WTC11 (cell line): ENCODE data around the gene PCDHB6. TPM values are rescaled to one million over a fixed set of nuclear protein-coding genes. Genes with fewer than 3 reads are reported as not detected.
A peak's percentile ranks its signal among the peaks of the same experiment; 100 is the strongest.
"Not testable (repeated sequence)": the region's sequence is repeated elsewhere in the genome, so short reads cannot be mapped to it uniquely, and the experiment has no call there.

ENCODE experiments used
- ATAC-seq: fragments of 200-7000 bp; cut with Tn5 transposase; 2 replicates; pipeline ENCODE4 v1.10.0; 2021; ENCODE audit warnings: mild to moderate bottlenecking, moderate library complexity
- CTCF ChIA-PET: fragments of 300-600 bp; sonication (Branson Sonifier 250); formaldehyde crosslinking; loops from one replicate; lab custom pipeline; 2021; ENCODE audit warnings: antibody characterized with exemption; lab: Charles Lee
- POLR2A ChIA-PET: fragments of 350-600 bp; sonication (Branson Sonifier 250); formaldehyde crosslinking; loops from one replicate; lab custom pipeline; 2021; ENCODE audit warnings: antibody characterized with exemption; lab: Charles Lee
- DNase-seq: peaks from one replicate; pipeline ENCODE4 v3.0.0; 2021; ENCODE audit warnings: low spot score
- H3K27ac Mint-ChIP-seq: 2 replicates; pipeline ENCODE4 v1.8.0; 2021; ENCODE audit warnings: mixed read lengths
- H3K27me3 Mint-ChIP-seq: 2 replicates; pipeline ENCODE4 v1.8.0; 2021; ENCODE audit warnings: low read depth, mild to moderate bottlenecking, moderate library complexity, mixed read lengths
- H3K36me3 Mint-ChIP-seq: 2 replicates; pipeline ENCODE4 v1.8.0; 2021; ENCODE audit warnings: mixed read lengths
- H3K4me1 Mint-ChIP-seq: 2 replicates; pipeline ENCODE4 v1.8.0; 2022; ENCODE audit warnings: mixed read lengths
- H3K4me3 Mint-ChIP-seq: 2 replicates; pipeline ENCODE4 v1.8.0; 2021; ENCODE audit warnings: mild to moderate bottlenecking, moderate library complexity, mixed read lengths
- H3K9me3 Mint-ChIP-seq: 2 replicates; pipeline ENCODE4 v1.8.0; 2021; ENCODE audit warnings: mixed read lengths
- FOXJ3 ChIP-seq: sonication (generic); formaldehyde crosslinking; IDR thresholded peaks from 2 replicates; pipeline ENCODE4 v1.9.0; 2021; ENCODE audit warnings: missing genetic modification reagents, mild to moderate bottlenecking, borderline replicate concordance
- FOXK1 ChIP-seq: sonication (generic); formaldehyde crosslinking; IDR thresholded peaks from 2 replicates; pipeline ENCODE4 v1.8.0; 2022; ENCODE audit warnings: mild to moderate bottlenecking, moderate library complexity, missing genetic modification reagents
- HMGA2 ChIP-seq: fragments of 250-450 bp; sonication (Bioruptor Pico); IDR thresholded peaks from 2 replicates; pipeline ENCODE4 v1.4.0; 2021; ENCODE audit warnings: mild to moderate bottlenecking, moderate library complexity
- JAZF1 ChIP-seq: fragments of 250-450 bp; sonication (Bioruptor Pico); IDR thresholded peaks from 2 replicates; pipeline ENCODE4 v1.9.0; 2021; ENCODE audit warnings: moderate library complexity, mild to moderate bottlenecking, inconsistent platforms
- MXD4 ChIP-seq: fragments of 250-450 bp; sonication (Bioruptor Pico); IDR thresholded peaks from 2 replicates; pipeline ENCODE4 v1.8.0; 2021; ENCODE audit warnings: mild to moderate bottlenecking, moderate library complexity, borderline replicate concordance
- MYBL2 ChIP-seq: sonication (generic); formaldehyde crosslinking; IDR thresholded peaks from 2 replicates; pipeline ENCODE4 v1.8.1; 2023; ENCODE audit warnings: mild to moderate bottlenecking, moderate library complexity, missing genetic modification reagents
- RORB ChIP-seq: fragments of 250-450 bp; sonication (Bioruptor Pico); IDR thresholded peaks from 2 replicates; pipeline ENCODE4 v1.9.0; 2021; ENCODE audit warnings: mild to moderate bottlenecking
- USF1 ChIP-seq: sonication (generic); formaldehyde crosslinking; IDR thresholded peaks from 2 replicates; pipeline ENCODE4 v1.8.0; 2022; ENCODE audit warnings: mild to moderate bottlenecking, missing genetic modification reagents
- ZNF121 ChIP-seq: sonication (generic); formaldehyde crosslinking; IDR thresholded peaks from 2 replicates; pipeline ENCODE4 v1.8.0; 2023; ENCODE audit warnings: missing genetic modification reagents
- total RNA-seq: library from RNA; stranded (reverse); gene quantifications from 3 replicates; pipeline ENCODE4 v1.2.3, GENCODE V29; 2021
- TF ChIP-seq, protein P1 (sequence below): sonication (generic); formaldehyde crosslinking; IDR thresholded peaks from 2 replicates; pipeline ENCODE4 v1.8.1; 2023; ENCODE audit warnings: mild to moderate bottlenecking, missing genetic modification reagents, moderate library complexity
- TF ChIP-seq, protein P2 (sequence below): sonication (generic); formaldehyde crosslinking; IDR thresholded peaks from 2 replicates; pipeline ENCODE4 v1.8.1; 2022; ENCODE audit warnings: low read depth, missing genetic modification reagents, borderline replicate concordance
- TF ChIP-seq, protein P3 (sequence below): fragments of 200-600 bp; IDR thresholded peaks from 2 replicates; pipeline ENCODE4 v1.8.0; 2022; ENCODE audit warnings: antibody characterized with exemption
- TF ChIP-seq, protein P4 (sequence below): sonication (generic); formaldehyde crosslinking; IDR thresholded peaks from 2 replicates; pipeline ENCODE4 v1.8.0; 2023; ENCODE audit warnings: mild to moderate bottlenecking, missing genetic modification reagents
- TF ChIP-seq, protein P5 (sequence below): sonication (generic); formaldehyde crosslinking; IDR thresholded peaks from 2 replicates; pipeline ENCODE4 v1.8.1; 2023; ENCODE audit warnings: mild to moderate bottlenecking, missing genetic modification reagents
- TF ChIP-seq, protein P6 (sequence below): sonication (generic); formaldehyde crosslinking; IDR thresholded peaks from 2 replicates; pipeline ENCODE4 v1.8.0; 2022; ENCODE audit warnings: mild to moderate bottlenecking, missing genetic modification reagents

Gene PCDHB6
- total RNA-seq, 1 experiment from 2014 or later, result 0.24 TPM

DNA sequence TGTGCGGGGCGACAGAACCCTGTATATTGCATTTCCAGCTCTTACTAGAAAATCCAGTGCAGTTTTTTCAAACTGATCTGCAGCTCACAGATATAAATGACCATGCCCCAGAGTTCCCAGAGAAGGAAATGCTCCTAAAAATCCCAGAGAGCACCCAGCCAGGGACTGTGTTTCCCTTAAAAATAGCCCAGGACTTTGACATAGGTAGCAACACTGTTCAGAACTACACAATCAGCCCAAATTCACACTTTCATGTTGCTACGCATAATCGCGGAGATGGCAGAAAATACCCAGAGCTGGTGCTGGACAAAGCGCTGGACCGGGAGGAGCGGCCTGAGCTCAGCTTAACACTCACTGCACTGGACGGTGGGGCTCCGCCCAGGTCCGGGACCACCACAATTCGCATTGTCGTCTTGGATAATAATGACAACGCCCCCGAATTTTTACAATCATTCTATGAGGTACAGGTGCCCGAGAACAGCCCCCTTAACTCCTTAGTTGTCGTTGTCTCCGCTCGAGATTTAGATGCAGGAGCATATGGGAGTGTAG, 14.1 kb upstream of the PCDHB6 start:
- Mint-ChIP-seq H3K27ac (no peak overlapping the region), H3K4me3 (peak overlapping the region; percentile 74), H3K4me1 (peaks cover 4% of the 10 kb centered on the region; the same call in 1 of the 2 replicates), H3K9me3 (peaks cover 40% of the 10 kb centered on the region), H3K36me3 (peaks cover 24% of the 10 kb centered on the region), H3K27me3 (no peaks in the 10 kb centered on the region)
- CTCF ChIA-PET, result interaction anchor here (0.6 to 4.0 kb wide), 54 partner anchors 8 to 428 kb away, joined by 3 to 45 read pairs (median 5); partner anchors contain the start of genes PCDHA4, PCDHB1, PCDHB10 and PCDHB11
- DNase-seq (no peak), ATAC-seq (peak; percentile 26)
- POLR2A ChIA-PET, result no interaction called here
- TF ChIP-seq, protein P1, sequence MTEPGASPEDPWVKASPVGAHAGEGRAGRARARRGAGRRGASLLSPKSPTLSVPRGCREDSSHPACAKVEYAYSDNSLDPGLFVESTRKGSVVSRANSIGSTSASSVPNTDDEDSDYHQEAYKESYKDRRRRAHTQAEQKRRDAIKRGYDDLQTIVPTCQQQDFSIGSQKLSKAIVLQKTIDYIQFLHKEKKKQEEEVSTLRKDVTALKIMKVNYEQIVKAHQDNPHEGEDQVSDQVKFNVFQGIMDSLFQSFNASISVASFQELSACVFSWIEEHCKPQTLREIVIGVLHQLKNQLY (CRISPR knock-in tag), result no peak
- TF ChIP-seq RORB (CRISPR knock-in tag), result no peak
- no peak for TF ChIP-seq MXD4 (CRISPR knock-in tag)
- TF ChIP-seq ZNF121 (CRISPR knock-in tag), result no peak
- TF ChIP-seq, protein P2, sequence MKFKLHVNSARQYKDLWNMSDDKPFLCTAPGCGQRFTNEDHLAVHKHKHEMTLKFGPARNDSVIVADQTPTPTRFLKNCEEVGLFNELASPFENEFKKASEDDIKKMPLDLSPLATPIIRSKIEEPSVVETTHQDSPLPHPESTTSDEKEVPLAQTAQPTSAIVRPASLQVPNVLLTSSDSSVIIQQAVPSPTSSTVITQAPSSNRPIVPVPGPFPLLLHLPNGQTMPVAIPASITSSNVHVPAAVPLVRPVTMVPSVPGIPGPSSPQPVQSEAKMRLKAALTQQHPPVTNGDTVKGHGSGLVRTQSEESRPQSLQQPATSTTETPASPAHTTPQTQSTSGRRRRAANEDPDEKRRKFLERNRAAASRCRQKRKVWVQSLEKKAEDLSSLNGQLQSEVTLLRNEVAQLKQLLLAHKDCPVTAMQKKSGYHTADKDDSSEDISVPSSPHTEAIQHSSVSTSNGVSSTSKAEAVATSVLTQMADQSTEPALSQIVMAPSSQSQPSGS, result no peak
- TF ChIP-seq MYBL2 (CRISPR knock-in tag), result no peak
- TF ChIP-seq, protein P3, sequence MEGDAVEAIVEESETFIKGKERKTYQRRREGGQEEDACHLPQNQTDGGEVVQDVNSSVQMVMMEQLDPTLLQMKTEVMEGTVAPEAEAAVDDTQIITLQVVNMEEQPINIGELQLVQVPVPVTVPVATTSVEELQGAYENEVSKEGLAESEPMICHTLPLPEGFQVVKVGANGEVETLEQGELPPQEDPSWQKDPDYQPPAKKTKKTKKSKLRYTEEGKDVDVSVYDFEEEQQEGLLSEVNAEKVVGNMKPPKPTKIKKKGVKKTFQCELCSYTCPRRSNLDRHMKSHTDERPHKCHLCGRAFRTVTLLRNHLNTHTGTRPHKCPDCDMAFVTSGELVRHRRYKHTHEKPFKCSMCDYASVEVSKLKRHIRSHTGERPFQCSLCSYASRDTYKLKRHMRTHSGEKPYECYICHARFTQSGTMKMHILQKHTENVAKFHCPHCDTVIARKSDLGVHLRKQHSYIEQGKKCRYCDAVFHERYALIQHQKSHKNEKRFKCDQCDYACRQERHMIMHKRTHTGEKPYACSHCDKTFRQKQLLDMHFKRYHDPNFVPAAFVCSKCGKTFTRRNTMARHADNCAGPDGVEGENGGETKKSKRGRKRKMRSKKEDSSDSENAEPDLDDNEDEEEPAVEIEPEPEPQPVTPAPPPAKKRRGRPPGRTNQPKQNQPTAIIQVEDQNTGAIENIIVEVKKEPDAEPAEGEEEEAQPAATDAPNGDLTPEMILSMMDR, result no peak
- TF ChIP-seq, protein P4, sequence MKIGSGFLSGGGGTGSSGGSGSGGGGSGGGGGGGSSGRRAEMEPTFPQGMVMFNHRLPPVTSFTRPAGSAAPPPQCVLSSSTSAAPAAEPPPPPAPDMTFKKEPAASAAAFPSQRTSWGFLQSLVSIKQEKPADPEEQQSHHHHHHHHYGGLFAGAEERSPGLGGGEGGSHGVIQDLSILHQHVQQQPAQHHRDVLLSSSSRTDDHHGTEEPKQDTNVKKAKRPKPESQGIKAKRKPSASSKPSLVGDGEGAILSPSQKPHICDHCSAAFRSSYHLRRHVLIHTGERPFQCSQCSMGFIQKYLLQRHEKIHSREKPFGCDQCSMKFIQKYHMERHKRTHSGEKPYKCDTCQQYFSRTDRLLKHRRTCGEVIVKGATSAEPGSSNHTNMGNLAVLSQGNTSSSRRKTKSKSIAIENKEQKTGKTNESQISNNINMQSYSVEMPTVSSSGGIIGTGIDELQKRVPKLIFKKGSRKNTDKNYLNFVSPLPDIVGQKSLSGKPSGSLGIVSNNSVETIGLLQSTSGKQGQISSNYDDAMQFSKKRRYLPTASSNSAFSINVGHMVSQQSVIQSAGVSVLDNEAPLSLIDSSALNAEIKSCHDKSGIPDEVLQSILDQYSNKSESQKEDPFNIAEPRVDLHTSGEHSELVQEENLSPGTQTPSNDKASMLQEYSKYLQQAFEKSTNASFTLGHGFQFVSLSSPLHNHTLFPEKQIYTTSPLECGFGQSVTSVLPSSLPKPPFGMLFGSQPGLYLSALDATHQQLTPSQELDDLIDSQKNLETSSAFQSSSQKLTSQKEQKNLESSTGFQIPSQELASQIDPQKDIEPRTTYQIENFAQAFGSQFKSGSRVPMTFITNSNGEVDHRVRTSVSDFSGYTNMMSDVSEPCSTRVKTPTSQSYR (CRISPR knock-in tag), result no peak
- no peak for TF ChIP-seq FOXK1
- TF ChIP-seq, protein P5, sequence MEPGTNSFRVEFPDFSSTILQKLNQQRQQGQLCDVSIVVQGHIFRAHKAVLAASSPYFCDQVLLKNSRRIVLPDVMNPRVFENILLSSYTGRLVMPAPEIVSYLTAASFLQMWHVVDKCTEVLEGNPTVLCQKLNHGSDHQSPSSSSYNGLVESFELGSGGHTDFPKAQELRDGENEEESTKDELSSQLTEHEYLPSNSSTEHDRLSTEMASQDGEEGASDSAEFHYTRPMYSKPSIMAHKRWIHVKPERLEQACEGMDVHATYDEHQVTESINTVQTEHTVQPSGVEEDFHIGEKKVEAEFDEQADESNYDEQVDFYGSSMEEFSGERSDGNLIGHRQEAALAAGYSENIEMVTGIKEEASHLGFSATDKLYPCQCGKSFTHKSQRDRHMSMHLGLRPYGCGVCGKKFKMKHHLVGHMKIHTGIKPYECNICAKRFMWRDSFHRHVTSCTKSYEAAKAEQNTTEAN, result no peak
- TF ChIP-seq, protein P6, sequence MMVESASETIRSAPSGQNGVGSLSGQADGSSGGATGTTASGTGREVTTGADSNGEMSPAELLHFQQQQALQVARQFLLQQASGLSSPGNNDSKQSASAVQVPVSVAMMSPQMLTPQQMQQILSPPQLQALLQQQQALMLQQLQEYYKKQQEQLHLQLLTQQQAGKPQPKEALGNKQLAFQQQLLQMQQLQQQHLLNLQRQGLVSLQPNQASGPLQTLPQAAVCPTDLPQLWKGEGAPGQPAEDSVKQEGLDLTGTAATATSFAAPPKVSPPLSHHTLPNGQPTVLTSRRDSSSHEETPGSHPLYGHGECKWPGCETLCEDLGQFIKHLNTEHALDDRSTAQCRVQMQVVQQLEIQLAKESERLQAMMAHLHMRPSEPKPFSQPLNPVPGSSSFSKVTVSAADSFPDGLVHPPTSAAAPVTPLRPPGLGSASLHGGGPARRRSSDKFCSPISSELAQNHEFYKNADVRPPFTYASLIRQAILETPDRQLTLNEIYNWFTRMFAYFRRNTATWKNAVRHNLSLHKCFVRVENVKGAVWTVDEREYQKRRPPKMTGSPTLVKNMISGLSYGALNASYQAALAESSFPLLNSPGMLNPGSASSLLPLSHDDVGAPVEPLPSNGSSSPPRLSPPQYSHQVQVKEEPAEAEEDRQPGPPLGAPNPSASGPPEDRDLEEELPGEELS (CRISPR knock-in tag), result no peak
- TF ChIP-seq FOXJ3, result no peak
- no peak for TF ChIP-seq HMGA2 (CRISPR knock-in tag)
- no peak for TF ChIP-seq JAZF1 (CRISPR knock-in tag)
- TF ChIP-seq USF1 (CRISPR knock-in tag), result no peak
- TF ChIP-seq, all 79 proteins: peak for 0

DNA sequence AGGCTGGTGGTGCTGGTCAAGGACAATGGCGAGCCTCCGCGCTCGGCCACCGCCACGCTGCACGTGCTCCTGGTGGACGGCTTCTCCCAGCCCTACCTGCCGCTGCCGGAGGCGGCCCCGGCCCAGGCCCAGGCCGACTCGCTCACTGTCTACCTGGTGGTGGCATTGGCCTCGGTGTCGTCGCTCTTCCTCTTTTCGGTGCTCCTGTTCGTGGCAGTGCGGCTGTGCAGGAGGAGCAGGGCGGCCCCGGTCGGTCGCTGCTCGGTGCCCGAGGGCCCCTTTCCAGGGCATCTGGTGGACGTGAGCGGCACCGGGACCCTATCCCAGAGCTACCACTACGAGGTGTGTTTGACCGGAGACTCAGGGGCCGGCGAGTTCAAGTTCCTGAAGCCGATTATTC, 12.5 kb upstream of the PCDHB6 start:
- H3K27me3 Mint-ChIP-seq, CTCF ChIA-PET, H3K4me3 Mint-ChIP-seq, ATAC-seq, H3K4me1 Mint-ChIP-seq, DNase-seq, H3K27ac Mint-ChIP-seq, POLR2A ChIA-PET: not testable (repeated sequence)
- Mint-ChIP-seq H3K9me3 (peaks cover 36% of the 10 kb centered on the region), H3K36me3 (peaks cover 24% of the 10 kb centered on the region)
